Ureter (tissue), 1 donor: Measurements from ENCODE around the gene CNDP2. TPM values are rescaled to one million over a fixed set of nuclear protein-coding genes. Genes with fewer than 3 reads are reported as not detected.
"Not testable (repeated sequence)": the region's sequence is repeated elsewhere in the genome, so short reads cannot be mapped to it uniquely, and the experiment has no call there.

Experiments
- DNase-seq: peaks from one replicate; pipeline ENCODE4 v3.0.0-alpha.2; 2020; ENCODE audit warnings: low spot score
- total RNA-seq: library from RNA; stranded (reverse); gene quantifications from one replicate; pipeline ENCODE4 v1.2.4, GENCODE V29; 2023
- donor health status: DM: yes; HTN: yes; CAD: no.

CNDP2 gene
- total RNA-seq, 1 donor from 2014 or later: 344 TPM

DNA sequence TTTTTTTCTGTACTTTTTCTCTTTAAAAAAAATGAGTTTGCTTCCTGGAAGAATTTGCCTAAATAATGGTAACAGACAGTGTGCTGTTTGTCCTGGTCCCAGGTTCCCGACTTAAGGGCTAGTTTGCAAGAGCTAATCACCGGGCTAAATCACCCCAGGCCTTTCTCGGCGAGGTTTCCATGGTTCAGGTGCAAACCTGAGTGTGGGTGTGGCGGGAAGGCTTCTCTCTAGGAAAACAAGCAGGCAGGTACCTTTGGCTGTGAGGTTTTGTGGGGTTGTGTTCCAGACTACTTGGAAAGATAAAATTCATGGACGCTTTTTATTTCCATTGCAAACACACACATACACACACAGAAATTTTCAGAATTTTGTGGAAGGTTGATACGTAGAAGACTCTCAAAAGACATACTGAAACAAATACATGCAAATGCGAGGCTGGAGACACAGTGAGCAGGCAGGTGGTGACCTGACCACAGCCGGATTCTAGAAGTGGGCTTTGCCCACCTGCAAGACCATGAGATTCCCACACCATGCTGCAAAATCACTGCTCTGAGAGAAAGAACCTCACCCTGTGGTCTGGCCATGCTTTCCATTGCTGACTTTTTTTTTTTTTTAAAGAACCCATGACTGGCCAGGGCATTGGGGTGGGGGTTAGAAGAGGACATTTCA is 39.0 kb downstream of the CNDP2 start:
- DNase-seq: no peak

DNA sequence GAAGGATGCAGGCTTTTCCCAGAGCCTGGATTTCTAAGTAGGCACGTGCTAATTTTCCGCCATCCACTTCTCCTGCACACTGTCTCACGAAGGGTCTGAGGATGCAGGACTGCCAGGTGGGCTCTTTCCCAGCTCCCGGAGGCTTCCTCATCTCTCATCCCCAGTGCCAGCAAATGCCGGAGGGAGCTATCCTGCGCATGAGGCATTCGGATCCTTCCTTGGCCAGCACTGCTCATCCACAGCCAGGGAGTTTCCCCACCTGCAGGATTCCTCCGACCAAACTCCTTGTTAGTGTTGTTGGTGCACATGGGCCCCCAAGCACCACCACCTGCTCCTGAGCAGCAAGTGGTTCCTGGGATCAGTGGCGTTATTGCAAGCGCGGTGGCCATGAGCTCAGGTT is 43.1 kb downstream of the CNDP2 start:
- no peak for DNase-seq

DNA sequence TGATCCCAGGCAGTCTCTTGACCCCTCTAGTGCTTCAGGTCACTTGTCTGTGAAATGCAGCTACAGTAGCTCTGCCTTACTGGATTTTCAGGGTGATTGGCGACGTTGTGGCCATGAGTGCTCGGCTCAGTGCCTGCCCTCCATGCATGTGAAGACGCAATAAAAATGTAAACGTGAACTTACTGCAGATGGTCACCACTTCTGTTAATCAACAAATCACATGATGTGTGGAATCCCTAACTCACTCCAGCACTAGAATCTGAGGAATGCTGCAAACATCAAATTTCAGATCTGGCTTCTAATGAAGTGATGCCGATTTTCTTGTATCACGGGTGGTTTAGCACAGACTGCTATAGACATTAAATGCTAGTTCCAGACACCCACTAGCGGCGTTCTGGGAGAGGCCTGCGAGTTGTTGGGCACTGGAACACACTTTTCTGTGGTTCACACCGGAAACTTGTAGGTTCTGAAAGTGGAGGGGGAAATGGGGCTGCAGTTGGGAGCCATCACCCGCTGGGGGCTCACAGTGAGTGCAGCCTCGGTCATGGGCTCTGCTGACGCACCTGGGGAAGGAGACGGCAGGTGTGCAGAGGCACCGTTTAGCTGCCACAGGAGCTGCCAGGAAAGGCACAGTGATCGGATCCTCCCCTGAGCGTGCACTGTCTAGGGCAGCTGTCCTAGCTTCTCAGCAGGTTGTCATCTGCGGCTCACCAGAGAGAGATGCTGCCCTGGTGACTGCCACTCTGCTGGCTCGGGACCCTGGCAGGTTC is 44.7 kb downstream of the CNDP2 start:
- DNase-seq: no peak

DNA sequence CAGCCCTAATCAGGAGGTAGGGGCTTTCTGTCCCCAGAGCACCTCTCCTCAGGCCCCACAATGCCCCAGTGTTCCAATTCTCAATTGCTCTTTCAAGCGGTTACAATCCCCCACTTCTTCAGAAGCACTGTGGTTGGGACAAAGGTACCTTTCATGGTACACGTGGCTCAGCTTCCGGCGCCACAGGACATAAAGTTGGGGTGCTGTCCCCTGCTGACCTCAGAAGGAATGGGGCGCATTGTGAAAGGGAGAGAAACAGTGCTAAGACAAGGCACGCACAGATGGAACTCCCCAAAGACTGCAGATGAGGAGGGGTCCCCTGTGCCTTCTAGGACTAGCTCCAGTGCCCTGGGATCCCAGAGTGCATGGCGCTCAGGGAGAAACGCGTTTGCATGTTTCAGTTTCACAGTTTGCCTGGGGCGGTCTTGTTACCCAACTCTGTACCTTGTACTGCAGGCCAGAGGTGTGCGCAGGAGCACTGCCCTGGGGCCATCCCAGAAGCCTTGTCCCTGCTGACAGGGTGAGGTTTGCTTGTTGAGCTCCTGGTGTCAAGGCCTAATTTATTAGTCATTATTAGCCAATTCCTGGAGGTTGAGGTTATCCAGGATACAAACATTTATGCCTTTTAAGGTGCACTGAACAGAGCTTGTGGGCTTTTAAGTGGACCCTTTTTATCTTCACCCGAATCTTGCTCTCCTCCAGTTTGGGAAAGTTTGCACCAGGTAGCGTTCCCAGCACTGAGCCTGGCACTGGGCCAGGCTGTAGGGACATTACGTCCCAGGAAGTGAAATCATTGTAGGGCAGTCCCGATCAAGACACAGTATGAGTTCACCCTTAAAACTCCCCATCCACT is 45.8 kb downstream of the CNDP2 start:
- peak; percentile 72 for DNase-seq

DNA sequence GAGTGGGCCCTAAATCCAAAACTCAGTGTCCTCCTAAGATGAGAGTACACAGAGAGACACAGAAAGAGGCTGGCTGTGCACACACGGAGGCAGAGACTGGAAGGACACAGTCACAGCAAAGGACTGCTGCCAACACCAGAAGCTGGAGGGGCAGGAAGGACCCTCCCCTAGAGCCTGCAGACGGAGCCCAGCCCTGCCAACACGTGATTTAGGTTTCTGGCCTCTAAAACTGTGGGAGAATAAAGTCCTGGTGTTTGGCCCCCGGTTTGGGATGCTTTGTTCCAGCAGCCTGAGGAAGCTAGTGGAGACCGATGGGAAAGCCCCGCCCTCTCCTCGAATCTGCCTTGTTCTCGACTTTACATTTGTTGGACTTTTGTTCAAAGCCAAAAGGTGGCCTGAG is 48.7 kb downstream of the CNDP2 start:
- no peak for DNase-seq

DNA sequence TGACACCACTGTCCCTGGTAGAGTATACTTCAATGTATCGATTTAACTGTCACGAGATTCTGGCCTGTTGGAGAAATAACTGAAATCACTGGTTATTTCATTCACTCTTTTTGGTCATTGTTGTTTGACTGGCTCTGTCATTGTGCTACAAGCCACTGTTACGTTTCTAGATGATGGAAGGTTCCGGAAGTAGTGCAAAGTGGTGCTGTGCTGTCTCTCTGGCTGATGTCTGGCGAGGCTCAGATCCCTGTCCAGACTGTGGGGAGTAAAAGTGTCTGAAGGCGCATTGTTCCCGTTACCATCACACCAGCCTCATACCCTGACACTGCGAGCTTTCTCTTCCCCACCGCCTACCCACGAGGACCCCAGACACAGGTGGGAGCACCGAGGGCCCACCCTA is 49.8 kb downstream of the CNDP2 start:
- no peak for DNase-seq

DNA sequence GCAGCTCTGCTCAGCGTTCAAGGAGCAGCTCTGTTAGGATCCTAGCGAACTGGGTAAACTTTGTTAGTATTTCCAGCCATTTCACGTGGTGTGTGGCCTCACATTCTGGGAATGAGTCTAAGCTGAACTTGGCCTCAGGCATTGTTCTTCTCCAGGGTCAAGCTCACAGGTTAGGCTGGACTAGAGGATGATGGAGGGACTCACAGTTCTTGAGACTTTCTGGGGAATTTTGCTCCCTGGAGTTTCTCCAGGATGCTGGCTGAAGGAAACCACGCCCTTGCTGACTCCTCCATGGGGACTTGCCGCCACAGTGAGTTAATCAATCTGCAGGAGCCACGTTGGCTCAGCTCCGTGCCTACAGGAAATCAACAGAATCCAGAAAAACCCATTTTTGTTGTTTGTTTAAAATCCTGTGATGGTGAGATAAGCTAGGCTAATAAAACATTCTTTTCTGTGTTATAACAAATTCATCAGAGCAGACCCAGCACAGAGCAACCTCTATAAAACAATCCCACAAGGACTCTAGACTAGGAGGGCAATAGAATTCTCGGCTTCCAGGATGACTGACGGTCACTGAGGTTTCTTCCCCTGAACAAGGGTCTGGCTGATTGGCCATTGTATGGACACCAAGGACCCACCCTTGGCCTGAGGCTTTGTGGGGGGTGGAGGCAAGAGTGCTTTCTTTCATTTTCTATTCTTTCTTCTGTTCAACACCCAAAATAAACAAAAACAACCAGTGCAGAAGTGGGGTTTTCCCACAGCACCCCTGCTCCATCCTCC is 50.8 kb downstream of the CNDP2 start:
- no peak for DNase-seq

DNA sequence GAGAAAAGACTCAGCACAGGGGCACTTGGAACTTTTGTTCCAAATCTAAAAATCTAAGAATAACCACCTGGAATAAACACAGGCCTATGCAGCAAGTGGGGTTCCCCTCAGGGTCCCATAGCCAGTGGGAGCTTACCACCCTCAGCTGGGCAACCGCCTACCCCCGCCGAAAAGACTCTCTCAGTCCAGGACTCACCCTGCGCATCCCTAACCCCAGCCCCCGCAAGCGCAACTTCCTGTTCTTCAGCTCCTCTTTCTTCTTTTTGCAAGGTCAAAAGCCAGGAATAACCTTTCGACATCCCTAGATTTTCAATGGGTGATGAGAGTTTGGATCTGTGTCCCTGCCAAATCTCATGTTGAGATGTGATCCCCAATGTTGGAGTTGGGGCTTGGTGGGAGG is 51.7 kb downstream of the CNDP2 start:
- DNase-seq: no peak

DNA sequence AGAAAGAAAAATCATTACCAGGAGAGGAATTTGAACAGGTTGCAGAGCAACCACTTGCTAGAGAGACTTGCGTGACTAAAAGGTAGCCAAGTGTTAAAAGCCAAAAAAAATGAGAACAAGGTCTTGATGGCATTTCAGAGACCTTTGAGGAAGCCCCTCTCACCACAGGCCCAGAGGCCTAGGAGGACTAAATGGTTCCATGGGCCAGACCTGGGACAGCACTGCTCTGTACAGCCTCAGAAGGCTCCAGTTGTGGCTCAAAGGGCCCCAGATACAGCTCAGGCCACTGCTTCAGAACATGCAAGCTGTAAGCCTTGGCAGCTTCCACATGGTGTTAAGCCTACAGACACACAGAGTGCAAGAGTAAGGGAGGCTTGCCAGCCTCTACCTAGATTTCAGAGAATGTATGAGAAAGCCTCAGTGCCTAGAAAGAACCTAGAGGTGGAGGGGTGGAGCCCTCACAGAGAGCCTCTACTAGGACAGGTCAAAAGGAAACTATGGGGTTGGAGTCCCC is 53.5 kb downstream of the CNDP2 start:
- DNase-seq: no peak

DNA sequence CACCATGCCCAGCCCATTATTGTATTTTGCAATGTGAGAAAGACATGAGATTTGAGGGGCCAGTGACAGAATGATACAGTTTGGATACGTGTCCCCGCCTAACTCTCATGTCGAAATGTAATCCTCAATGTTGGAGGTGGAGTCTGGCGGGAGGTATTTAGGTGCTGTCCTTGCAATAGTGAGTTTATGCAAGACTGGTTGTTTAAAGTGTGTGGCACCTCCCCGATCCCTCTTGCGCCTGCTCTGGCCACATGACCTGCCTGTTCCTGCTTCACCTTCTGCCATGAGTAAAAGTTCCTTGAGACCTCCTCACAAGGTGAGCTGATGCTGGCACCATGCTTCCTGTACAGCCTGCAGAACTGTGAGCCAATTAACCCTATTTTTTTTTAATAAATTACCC is 54.7 kb downstream of the CNDP2 start:
- DNase-seq: no peak

DNA sequence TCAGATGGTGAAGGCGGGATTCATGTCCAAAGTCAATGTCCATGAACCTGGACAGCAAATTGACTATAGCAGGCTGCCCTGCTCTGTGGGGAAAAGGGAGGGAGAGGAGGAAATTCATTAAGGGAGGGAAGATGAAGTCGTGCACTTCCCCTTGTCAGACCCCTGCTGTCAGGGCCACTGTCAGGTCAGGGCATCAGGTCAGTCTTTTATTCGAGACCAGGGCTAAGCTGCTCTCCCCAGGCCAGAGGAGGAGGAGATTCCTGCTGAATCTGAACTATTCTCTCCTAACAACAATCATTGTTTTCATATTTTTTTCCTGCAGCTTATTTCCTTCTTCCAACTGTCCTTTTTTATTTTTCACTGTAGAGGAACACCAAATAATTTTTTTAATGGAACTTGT is 55.3 kb downstream of the CNDP2 start:
- no peak for DNase-seq

DNA sequence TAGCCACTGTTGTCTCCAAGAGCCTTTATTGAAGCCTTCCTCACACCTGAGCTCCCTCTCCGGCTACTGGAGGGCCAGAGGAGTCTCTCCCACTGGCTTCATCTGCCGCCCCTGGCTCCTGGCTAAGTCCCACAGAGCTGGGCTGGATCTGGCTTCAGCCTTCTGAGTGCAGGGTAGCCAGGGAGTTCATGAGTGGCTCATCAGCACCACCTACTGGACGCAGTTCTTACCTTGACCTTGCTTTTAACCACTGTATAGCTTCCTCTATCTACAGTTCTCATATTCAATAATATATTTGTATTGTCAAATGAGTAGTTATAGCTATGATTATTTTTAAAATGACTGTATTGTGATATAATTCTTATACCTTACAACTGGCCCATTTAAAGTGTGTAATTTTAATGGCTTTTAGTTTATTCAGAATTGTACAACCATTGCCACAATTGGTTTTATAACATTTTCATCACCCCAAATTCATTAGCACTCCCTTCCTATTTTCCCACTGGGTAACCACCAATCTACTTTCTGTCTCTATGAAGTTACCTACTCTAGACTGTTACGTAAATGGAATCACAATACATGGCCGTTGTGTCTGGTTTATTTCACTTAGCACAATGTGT is 55.9 kb downstream of the CNDP2 start:
- peak; percentile 86 for DNase-seq

DNA sequence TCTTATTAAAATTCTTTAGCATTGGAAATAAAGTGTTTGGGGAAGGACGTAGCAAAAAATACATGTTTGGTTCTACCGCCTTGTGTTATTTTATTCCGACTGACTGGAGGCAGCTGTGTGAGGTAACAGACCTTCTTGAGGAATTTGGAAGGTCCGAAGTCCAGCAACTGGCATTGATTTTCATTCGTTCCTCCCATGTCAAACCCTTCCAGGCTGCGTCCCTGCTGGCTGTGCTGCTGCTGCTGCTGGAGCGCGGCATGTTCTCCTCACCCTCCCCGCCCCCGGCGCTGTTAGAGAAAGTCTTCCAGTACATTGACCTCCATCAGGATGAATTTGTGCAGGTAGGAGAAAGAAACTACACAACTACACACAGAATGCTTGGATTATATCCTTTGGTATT is 60.0 kb downstream of the CNDP2 start:
- DNase-seq: no peak

DNA sequence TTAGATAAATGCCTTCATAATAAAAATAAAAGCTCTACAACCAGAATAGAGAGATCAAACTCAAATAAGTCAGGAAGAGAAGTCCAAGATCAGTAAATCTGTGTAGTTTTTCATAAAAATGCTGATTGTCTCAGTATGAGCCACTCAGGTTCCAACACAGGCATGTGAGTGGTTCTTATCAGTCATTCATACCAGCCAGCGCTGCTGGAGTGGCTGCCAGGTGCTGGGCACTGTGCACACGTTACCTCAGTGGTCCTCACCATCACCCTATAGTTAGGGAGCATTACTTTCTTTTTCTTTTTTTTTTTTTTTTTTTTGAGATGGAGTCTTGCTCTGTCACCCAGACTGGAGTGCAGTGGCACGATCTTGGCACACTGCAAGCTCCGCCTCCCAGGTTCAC is 61.9 kb downstream of the CNDP2 start:
- no peak for DNase-seq

DNA sequence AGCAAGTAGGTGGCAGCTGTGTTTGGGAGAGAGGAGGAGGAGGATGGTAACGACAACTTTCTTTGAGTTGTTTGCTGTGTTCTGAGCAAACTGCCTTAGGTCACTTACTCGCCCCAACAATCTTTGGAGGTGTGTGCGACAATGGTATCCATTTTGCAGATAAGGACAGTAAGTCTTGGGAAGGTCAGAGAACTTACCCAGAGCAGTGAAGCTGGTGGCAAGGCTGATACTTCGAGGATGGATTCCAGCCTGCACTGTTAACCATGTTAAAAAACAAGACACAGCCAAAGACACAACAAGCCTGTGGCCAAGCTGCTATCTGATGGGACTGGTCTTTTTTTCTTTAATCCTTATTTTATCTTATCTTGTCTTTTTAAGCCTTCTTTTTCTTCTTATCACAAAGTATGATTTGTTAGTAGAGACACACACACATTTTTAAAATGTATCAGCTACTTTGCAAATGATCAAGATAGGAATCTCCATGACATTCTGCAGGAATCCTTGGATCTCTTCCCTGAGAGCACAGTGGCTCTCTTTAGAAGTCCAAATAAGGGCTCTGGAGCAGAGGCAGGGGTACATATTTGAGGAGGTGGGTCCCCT is 66.1 kb downstream of the CNDP2 start:
- DNase-seq: no peak

DNA sequence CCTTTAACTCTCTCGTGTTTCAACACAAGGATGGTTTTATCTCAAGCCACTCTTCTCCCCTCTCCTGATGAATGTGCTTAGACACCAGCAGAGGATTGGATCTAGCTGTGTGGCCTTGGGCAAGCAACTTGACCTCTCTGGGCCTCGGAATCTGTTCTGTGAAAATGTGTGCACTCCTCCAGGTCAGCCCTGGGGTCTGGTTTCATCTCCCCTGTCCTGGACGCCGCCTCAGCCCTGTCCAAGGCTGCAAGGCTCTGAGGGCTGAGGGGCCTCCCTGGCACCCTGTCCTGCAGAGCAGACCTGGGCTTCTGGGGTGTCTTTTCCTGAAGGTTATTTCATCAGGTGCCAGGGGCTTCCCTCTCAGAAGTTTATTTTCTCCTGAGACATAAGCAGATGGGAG is 66.6 kb downstream of the CNDP2 start:
- no peak for DNase-seq

DNA sequence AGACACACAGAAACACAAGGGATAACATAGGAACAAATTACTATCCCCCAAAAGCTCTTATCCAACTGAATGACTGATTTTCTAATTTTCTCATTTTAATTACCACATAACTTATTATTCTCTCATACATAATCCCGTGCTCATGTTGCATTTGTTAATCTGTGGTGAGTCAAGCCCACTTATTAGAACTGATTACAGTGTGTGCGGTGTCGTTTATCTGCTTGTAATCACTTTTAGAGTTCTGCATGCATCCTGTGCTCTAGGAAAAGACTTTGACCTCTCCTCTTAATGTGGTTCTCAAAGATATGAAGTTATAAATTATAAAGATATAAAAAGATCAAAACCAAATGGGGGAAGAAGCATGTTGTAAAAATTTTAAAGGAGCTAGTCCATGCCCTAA is 67.8 kb downstream of the CNDP2 start:
- no peak for DNase-seq

DNA sequence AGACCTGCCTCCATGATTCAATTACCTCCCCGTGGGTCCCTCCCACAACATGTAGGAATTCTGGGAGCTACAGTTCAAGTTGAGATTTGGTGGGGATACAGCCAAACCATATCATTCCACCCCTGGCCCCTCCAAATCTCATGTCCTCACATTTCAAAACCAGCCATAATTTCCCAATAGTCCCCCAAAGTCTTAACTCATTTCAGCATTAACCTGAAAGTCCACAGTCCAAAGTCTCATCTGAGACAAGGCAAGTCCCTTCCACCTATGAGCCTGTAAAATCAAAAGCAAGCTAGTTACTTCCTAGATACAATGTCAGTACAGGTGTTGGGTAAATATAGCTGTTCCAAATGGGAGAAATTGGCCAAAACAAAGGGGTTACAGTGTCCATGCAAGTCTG is 69.0 kb downstream of the CNDP2 start:
- DNase-seq: not testable (repeated sequence)

DNA sequence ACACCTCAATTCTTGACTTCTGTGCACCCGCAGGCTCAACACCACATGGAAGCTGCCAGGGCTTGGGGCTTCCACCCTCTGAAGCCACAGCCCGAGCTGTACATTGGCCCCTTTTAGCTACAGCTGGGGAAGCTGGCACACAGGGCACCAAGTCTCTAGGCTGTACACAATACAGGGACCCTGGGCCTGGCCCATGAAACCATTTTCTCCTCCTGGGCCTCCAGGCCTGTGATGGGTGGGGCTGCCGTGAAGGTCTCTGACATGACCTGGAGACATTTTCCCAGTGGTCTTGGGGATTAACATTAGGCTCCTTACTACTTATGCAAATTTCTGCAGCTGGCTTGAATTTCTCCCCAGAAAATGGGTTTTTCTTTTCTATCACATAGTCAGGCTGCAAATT is 69.8 kb downstream of the CNDP2 start:
- not testable (repeated sequence) for DNase-seq

DNA sequence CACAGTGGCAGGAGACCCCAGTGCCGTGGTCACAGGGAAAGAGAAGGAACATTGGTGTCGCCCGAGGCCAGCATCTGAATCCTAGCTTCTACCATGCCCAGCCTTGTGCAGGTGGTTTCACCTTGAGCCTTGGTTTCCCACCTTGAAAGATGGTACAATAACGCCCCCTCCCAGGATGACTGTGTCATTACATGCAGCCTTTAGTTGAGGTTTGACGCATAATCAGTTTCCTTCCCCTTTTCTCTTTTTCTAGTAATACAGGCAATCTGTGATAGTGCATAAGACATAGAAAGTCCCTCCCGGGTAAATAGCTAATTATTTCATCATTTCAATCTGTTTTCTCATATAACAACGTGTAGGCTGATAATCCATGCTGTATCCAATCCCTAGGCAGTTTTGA is 71.7 kb downstream of the CNDP2 start:
- no peak for DNase-seq

DNA sequence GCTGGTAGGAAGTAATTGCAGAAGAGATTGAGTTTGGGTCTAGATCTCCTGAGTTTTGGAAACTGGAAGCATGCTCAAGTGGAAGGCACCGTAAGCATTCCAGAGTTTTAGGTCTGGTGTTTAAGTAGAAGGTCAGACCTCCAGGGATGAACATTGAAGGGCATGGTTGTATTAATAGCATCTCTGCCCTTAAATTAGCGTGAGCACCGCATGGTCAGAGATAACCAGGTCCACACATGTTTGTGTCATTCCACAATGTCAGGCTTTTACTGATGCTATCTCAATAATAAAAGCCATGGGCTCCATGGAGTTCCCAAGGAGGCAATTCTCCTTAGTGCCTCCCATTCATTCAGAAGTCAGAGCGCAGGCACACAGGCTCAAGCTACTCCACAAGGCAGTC is 73.2 kb downstream of the CNDP2 start:
- no peak for DNase-seq
